GM21381 (cell line): ENCODE data around the gene RAB11A.

Source experiments
- ATAC-seq: cut with Tn5 transposase; IDR thresholded peaks from one replicate; pipeline ENCODE4 v1.9.1; 2021; ENCODE audit warnings: mild to moderate bottlenecking, moderate library complexity; ENCODE audit not compliant: unreplicated experiment

Gene RAB11A

GRCh38 chr15:65883571-65883970, 14.3 kb downstream of the RAB11A start:
- no peak for ATAC-seq

DNA sequence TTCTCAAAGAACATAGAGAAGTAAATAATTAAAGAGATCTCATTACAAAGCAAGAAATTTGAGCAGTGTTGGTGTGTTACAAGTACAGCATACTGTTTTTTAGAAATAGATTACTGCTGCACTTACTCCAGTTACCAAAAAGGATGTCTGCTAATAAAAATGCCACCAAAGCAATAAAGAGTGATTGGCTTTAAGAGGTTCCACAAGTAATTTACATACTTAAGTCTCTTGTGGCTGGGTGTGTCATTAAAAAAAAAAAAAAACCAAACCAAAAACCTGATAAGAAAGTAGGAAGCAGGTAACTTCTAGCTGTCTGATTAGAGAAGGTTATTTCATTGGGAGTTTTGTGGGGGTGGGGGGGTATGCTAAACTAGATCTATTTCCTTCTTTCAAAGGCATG, 15.2 kb downstream of the RAB11A start:
- ATAC-seq = no peak

- ATAC-seq = no peak
Measured at GRCh38 chr15:65885668-65886218, 16.5 kb downstream of the RAB11A start.

GRCh38 chr15:65887565-65887964, 18.3 kb downstream of the RAB11A start:
- ATAC-seq = no peak

DNA sequence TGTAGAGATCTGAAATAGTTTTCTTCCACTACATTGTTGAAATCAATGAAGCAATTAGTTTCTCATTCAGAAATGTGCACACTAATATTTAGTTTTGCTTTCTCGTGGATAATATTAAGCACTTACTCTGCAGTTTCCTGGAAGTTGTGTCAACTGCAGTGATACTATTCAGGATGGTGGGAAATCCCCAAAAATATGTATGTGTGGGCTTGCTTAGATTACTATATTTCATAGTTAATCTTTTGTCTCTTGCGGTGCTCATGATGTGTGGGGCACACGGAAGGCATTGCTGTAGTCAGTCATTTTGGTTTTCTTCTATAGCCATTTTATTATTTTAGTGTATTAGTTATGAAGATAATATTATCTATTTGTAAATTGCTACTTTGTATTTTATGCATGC, 19.7 kb downstream of the RAB11A start:
- no peak for ATAC-seq

- no peak for ATAC-seq
Measured at GRCh38 chr15:65893060-65893459, 23.8 kb downstream of the RAB11A start.

- ATAC-seq = no peak
Measured at GRCh38 chr15:65896236-65896635, 26.9 kb downstream of the RAB11A start.

DNA sequence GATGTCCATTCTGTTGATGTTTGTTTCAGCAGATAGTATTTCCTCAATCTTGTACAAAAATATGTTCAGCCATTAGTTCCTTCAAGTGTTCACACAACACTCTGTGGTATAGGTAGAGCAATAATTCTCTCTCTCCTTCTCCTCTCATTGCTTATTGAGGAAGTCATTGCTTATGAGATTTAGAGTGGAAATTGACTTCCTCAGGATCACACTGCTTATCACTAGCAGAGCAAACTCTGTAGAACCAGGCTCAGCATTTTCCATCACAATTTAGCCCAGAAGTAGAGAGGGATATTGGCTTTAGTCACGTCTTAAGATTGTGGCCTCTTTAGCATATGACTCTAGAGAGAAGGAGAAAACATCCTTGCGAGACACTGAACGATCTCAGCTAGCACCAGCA, 31.2 kb downstream of the RAB11A start:
- ATAC-seq = no peak

GRCh38 chr15:65901336-65901735, 32.0 kb downstream of the RAB11A start:
- ATAC-seq = no peak

- no peak for ATAC-seq
Measured at GRCh38 chr15:65901836-65902235, 32.5 kb downstream of the RAB11A start.

DNA sequence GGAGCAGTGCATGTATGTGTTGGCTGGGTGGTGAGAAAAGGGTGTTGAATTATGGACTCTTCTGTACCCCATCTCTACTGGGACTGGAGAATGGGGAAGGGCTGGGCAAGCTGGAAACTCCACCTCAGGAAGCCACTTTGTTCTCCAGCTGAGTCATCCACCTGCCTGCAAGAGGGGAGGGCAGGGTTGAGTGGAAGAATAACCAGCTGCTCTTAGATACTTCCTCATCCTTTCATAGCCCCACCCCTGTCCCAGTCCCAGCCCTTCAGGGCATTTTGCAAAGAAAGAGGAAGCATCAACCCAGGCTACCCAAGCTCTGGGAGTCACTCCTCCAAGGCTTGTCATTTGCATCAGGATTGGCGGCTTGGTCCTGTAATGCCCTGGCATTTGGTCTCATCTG, 33.1 kb downstream of the RAB11A start:
- ATAC-seq = peak; percentile 86

- no peak for ATAC-seq
Measured at GRCh38 chr15:65903296-65904073, 34.2 kb downstream of the RAB11A start.

DNA sequence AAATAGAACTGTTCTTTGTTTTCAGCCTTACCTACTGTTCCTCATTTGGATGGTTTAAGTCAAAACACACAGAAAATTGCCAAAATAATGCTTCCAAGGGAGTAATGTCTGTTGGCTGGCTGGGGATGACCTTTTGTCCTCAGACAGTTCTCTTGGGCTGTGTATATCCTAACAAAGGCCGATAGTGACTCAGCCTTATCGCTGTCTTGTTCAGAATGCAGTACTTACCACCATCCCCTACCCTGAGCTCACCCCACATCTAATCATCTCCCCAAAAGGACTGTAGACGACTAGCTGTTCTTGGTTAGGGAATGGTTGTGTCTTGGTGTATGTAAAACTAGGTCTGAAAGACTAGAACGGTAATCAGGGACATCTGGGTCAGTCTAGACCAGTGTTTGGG, 35.0 kb downstream of the RAB11A start:
- no peak for ATAC-seq

DNA sequence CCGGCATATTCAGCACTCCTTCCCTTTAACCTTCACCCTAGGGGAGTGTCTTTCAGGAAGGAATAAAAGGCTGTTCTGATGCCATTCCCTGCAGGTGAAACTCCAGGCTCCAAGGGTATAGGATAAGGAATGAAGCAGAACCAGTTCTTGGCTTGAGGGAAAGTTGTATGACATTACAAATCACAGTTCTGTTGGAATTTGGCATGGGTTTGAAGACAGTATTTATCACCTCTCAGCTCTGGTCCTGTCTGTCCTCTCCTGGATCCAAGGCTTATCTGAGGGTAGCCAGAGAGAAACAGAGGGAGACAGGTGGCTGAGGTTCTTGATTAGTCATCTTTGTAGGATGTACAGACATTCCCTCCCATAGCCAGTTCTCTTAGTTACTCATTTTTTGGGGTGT, 37.1 kb downstream of the RAB11A start:
- ATAC-seq = no peak

GRCh38 chr15:65907661-65908060, 38.4 kb downstream of the RAB11A start:
- ATAC-seq = no peak

DNA sequence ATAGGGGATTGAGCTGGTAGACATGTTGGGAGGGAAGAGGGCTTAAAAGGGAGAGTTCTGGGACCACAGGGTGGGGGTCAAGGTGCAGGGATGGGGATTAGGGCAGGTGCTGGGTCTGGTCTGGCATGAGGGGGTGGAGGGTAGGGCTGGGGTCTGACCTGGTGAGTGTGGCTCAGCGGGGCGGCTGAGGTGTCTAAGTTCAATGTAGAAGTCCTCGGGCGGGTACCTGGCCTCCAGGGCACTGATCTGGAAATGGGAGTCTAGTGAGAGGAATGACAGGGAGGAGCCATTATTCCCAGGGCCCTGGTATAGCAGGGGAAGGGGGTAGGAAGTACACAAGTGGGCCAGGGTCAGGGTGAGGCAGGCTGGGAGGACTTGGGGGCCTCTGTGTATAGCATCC, 39.6 kb downstream of the RAB11A start:
- no peak for ATAC-seq

DNA sequence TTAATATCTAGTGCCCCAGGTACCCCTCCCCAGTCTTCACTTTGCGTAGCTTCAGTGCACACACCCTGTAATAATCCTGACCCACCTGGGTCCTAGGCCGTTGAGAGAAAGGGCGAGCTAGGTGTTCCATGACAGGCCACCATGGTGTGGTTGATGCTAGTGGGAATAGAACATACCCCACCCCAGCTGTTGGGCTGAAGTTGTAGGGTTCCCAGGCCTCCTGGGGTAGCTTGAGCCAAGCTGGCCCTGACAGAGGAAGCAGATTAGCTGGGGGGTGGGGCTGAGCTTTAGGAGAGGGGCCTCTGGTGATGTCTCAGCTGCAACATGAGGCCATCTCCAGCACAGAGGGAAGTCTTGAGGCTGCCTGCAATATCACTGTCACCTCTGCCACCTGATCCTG, 40.5 kb downstream of the RAB11A start:
- ATAC-seq = no peak

DNA sequence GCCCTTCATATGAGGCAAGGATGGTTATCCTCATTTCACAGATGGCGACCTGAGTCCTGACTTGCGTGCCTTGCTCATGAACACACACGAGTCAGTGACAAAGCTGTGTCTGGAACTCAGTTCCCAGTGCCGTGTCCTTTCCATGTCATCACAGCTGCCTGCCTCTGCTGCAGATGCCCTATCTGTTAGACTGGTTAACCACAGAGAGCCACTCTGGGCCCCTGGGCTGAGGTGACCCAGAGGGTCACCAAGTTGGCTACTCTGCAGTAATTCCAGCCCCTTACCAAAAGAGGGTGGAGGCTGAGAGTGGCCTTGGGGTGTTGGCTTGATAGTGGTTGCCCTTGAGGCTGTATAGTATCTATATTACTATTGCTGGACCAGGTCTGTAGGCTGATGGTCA, 41.0 kb downstream of the RAB11A start:
- no peak for ATAC-seq

DNA sequence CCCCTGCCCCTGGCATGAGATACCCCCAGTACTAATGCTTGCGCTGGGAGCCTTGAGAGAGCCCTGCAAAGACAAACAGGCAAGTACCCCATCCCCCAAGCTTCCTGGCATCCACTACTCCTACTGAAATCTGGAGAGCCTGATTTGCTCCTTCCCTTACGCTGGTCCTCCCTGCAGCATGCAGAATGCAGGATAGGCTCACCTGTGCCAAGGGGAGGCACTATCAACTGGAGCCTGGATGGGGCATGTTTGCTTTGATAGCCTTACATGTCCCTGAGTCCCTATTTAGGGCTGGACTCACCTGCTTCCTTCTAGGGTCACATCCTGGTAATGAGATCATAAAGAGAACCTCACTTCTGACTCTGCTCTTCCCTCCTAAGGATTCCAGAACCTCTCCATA, 42.9 kb downstream of the RAB11A start:
- no peak for ATAC-seq

DNA sequence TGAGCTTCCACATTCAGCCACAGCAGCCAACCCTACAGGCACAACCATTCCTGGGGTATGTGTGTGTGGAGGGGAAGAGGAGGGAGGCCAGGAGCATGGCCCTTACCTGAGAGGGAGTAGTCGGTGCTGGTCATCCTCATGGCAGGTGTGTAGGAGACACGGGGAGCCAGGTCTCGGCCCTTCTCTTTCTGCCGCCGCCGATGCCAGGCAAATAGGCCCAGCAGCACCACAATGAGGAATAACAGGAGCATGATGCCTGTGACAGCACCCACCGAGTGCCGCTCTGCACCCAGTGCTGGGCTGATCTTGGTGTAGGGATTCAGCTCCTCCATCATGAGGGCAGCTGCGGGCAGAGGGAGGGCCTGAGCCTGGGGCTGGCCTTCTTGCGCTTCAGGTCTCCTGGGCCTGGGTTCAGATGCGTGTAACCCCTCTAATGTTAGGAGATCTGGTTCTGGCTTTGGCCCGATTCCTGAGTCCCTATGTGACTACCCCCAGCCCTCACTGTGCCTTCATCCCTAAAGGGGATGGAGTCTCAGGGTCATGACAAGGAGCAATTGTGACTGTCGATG, 44.4 kb downstream of the RAB11A start:
- ATAC-seq = no peak

DNA sequence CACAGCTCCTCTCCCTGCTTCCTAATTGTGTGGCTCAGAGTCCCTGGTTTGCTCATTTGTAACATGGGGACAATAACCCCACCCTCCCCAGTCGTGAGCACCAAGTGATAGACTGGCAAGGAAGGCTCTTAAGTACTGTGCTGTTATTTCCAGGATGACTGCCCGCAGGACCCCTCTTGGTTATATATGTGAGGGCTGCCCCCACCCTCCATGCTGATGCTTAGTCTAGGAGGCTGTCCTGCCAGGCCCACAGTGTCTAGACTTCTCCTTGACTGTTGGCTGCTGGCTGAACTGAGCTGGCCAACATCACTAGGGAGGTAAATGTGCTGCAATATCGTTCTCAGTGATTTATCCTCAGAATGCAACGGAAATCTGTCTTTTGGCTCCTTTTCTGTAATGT, 45.1 kb downstream of the RAB11A start:
- no peak for ATAC-seq
